SK-N-SH (cell line): ENCODE results near the gene KRTAP5-4.

Experiments used
- ELF1 ChIP-seq: IDR thresholded peaks from 2 replicates; pipeline ENCODE4 v1.4.0; 2012
- GATA2 ChIP-seq: sonication (generic); formaldehyde crosslinking; IDR thresholded peaks from 2 replicates; pipeline ENCODE4 v1.5.0; 2020; ENCODE audit warnings: mild to moderate bottlenecking, missing genetic modification reagents
- YY1 ChIP-seq: IDR thresholded peaks from 2 replicates; pipeline ENCODE4 v1.4.0; 2012; ENCODE audit warnings: low read depth, mild to moderate bottlenecking
- TF ChIP-seq, protein P1 (sequence below): fragments of 200-600 bp; sonication (generic); IDR thresholded peaks from 2 replicates; pipeline ENCODE4 v1.6.1; 2017; ENCODE audit warnings: antibody characterized with exemption, mild to moderate bottlenecking, moderate library complexity
- TF ChIP-seq, protein P2 (sequence below): IDR thresholded peaks from 2 replicates; pipeline ENCODE4 v1.4.0; 2012; ENCODE audit warnings: low read depth, borderline replicate concordance
- TF ChIP-seq, protein P3 (sequence below): IDR thresholded peaks from 2 replicates; pipeline ENCODE4 v1.4.0; 2012; ENCODE audit warnings: low read depth
- TF ChIP-seq, protein P4 (sequence below): IDR thresholded peaks from 2 replicates; pipeline ENCODE4 v1.6.1; 2012; ENCODE audit warnings: mild to moderate bottlenecking, low read depth, low read length, moderate library complexity

DNA sequence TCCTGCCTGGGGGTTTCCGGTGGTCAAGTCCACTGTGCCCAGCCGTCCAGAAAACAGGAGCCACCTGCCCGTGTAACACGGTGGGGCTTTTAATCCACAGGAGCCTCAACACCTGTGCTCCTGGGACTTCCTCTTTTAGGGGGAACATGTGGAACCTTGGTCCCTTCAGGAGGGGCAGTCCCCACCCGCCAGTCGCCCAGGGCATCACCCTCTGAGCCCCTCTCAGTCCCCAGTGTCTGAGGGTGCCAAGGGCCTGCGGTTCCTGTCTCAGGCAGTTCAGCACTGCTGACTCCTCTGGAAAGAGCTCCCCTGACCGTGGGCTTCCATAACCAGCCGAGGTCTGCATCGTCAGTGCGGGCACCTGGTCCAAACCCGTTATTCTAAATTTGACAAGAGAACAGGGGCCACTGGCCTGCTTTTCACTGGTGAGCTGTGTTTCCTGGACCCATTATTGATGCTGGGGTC lies 23.5 kb upstream of the KRTAP5-4 start:
- TF ChIP-seq, protein P1, sequence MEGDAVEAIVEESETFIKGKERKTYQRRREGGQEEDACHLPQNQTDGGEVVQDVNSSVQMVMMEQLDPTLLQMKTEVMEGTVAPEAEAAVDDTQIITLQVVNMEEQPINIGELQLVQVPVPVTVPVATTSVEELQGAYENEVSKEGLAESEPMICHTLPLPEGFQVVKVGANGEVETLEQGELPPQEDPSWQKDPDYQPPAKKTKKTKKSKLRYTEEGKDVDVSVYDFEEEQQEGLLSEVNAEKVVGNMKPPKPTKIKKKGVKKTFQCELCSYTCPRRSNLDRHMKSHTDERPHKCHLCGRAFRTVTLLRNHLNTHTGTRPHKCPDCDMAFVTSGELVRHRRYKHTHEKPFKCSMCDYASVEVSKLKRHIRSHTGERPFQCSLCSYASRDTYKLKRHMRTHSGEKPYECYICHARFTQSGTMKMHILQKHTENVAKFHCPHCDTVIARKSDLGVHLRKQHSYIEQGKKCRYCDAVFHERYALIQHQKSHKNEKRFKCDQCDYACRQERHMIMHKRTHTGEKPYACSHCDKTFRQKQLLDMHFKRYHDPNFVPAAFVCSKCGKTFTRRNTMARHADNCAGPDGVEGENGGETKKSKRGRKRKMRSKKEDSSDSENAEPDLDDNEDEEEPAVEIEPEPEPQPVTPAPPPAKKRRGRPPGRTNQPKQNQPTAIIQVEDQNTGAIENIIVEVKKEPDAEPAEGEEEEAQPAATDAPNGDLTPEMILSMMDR: no peak
- TF ChIP-seq, protein P2, sequence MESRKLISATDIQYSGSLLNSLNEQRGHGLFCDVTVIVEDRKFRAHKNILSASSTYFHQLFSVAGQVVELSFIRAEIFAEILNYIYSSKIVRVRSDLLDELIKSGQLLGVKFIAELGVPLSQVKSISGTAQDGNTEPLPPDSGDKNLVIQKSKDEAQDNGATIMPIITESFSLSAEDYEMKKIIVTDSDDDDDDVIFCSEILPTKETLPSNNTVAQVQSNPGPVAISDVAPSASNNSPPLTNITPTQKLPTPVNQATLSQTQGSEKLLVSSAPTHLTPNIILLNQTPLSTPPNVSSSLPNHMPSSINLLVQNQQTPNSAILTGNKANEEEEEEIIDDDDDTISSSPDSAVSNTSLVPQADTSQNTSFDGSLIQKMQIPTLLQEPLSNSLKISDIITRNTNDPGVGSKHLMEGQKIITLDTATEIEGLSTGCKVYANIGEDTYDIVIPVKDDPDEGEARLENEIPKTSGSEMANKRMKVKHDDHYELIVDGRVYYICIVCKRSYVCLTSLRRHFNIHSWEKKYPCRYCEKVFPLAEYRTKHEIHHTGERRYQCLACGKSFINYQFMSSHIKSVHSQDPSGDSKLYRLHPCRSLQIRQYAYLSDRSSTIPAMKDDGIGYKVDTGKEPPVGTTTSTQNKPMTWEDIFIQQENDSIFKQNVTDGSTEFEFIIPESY: no peak
- TF ChIP-seq, protein P3, sequence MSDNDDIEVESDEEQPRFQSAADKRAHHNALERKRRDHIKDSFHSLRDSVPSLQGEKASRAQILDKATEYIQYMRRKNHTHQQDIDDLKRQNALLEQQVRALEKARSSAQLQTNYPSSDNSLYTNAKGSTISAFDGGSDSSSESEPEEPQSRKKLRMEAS: no peak
- TF ChIP-seq ELF1: no peak
- TF ChIP-seq, protein P4, sequence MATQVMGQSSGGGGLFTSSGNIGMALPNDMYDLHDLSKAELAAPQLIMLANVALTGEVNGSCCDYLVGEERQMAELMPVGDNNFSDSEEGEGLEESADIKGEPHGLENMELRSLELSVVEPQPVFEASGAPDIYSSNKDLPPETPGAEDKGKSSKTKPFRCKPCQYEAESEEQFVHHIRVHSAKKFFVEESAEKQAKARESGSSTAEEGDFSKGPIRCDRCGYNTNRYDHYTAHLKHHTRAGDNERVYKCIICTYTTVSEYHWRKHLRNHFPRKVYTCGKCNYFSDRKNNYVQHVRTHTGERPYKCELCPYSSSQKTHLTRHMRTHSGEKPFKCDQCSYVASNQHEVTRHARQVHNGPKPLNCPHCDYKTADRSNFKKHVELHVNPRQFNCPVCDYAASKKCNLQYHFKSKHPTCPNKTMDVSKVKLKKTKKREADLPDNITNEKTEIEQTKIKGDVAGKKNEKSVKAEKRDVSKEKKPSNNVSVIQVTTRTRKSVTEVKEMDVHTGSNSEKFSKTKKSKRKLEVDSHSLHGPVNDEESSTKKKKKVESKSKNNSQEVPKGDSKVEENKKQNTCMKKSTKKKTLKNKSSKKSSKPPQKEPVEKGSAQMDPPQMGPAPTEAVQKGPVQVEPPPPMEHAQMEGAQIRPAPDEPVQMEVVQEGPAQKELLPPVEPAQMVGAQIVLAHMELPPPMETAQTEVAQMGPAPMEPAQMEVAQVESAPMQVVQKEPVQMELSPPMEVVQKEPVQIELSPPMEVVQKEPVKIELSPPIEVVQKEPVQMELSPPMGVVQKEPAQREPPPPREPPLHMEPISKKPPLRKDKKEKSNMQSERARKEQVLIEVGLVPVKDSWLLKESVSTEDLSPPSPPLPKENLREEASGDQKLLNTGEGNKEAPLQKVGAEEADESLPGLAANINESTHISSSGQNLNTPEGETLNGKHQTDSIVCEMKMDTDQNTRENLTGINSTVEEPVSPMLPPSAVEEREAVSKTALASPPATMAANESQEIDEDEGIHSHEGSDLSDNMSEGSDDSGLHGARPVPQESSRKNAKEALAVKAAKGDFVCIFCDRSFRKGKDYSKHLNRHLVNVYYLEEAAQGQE: no peak
- TF ChIP-seq GATA2: no peak
- TF ChIP-seq YY1: no peak
